Endothelial cell of umbilical vein (primary cell): Measurements from ENCODE around the gene PTPRD. TPM values are rescaled to one million over a fixed set of nuclear protein-coding genes. Genes with fewer than 3 reads are reported as not detected.

ENCODE experiments used
- BruUV-seq: library from RNA; stranded (reverse); fragments of 400-500 nt; replicated peaks from 2 replicates; lab custom pipeline; 2021; lab: Mats Ljungman, UMichigan
- CTCF ChIA-PET: fragments of 300-600, 350-600 bp; sonication (Branson Sonifier 250); formaldehyde crosslinking; loops from one replicate; lab custom pipeline; 2021; ENCODE audit warnings: antibody characterized with exemption, inconsistent platforms; lab: Charles Lee
- POLR2A ChIA-PET: fragments of 300-600, 350-600 bp; sonication (Branson Sonifier 250); formaldehyde crosslinking; loops from one replicate; lab custom pipeline; 2021; ENCODE audit warnings: antibody characterized with exemption, inconsistent platforms; lab: Charles Lee
- DNase-seq: peaks from one replicate; pipeline ENCODE4 v3.0.0-alpha.2; 2011; ENCODE audit warnings: low read depth, low spot score
- FAIRE-seq: peaks from 2 replicates; lab custom pipeline; 2011; peaks lifted over from hg19 to GRCh38; lab: Jason Lieb, UNC
- H2AFZ ChIP-seq: 2 replicates; pipeline ENCODE4 v1.6.0; 2012; ENCODE audit warnings: low read depth, low read length, control low read depth, inconsistent platforms
- H3K27ac ChIP-seq: 2 replicates; pipeline ENCODE4 v1.5.1; 2011; ENCODE audit warnings: low read depth, mild to moderate bottlenecking, control low read depth, low read length, moderate library complexity; ENCODE audit not compliant: insufficient read depth
- H3K27me3 ChIP-seq, 2 experiments: 2 replicates each; pipeline versions ENCODE4 v1.6.0 to v1.6.1; 2011; ENCODE audit warnings: low read length in 2 of 2, mixed read lengths in 1 of 2; ENCODE audit not compliant: control insufficient read depth in 2 of 2, insufficient read depth in 2 of 2
- H3K36me3 ChIP-seq, 2 experiments: 2 replicates in 1 of 2; 3 replicates in 1 of 2; pipeline ENCODE4 v1.5.1; 2011; ENCODE audit warnings: low read length in 2 of 2, mild to moderate bottlenecking in 1 of 2, moderate library complexity in 1 of 2; ENCODE audit not compliant: control insufficient read depth in 2 of 2, insufficient read depth in 2 of 2; ENCODE audit errors: extremely low read depth in 1 of 2
- H3K4me1 ChIP-seq: 3 replicates; pipeline ENCODE4 v1.5.1; 2011; ENCODE audit warnings: mild to moderate bottlenecking, low read length; ENCODE audit not compliant: control insufficient read depth, insufficient read depth; ENCODE audit errors: extremely low read depth
- H3K4me2 ChIP-seq: 2 replicates; pipeline ENCODE4 v1.6.1; 2011; ENCODE audit warnings: low read length, control low read depth, mixed read lengths; ENCODE audit not compliant: insufficient read depth
- H3K4me3 ChIP-seq, 3 experiments: fragments of 200-600 bp in 1 of 3; sonication (generic), shearing (Covaris generic) in 1 of 3; replicated peaks in 1 of 3; 2 replicates each; pipeline ENCODE4 v1.5.1; 2011 to 2016; ENCODE audit warnings: control low read depth in 3 of 3, low read length in 3 of 3, mild to moderate bottlenecking in 2 of 3, inconsistent platforms in 1 of 3, low read depth in 1 of 3, moderate library complexity in 1 of 3; ENCODE audit not compliant: insufficient read depth in 1 of 3
- H3K79me2 ChIP-seq: 2 replicates; pipeline ENCODE4 v1.6.0; 2012; ENCODE audit warnings: low read length, inconsistent platforms; ENCODE audit not compliant: control insufficient read depth, insufficient read depth
- H3K9ac ChIP-seq: replicated peaks from 2 replicates; pipeline ENCODE3; 2011; ENCODE audit warnings: low read length, control low read depth; ENCODE audit not compliant: insufficient read depth; ENCODE audit errors: extremely low read depth
- H3K9me1 ChIP-seq: replicated peaks from 3 replicates; pipeline ENCODE4 v1.6.0; 2011; ENCODE audit warnings: mild to moderate bottlenecking, low read length; ENCODE audit not compliant: control insufficient read depth, insufficient read depth; ENCODE audit errors: extremely low read depth
- H3K9me3 ChIP-seq: replicated peaks from 2 replicates; pipeline ENCODE4 v1.5.1; 2012; ENCODE audit warnings: low read length, inconsistent platforms; ENCODE audit not compliant: control insufficient read depth, insufficient read depth
- H4K20me1 ChIP-seq: replicated peaks from 2 replicates; pipeline ENCODE3; 2011; ENCODE audit warnings: mild to moderate bottlenecking, low read length; ENCODE audit not compliant: control insufficient read depth, insufficient read depth; ENCODE audit errors: extremely low read depth
- CTCF ChIP-seq, 2 donors: IDR thresholded peaks; 1 replicate in 1 of 2; 2 replicates in 1 of 2; pipeline ENCODE4 v1.5.1; 2011; ENCODE audit warnings: low read length in 2 of 2, mild to moderate bottlenecking in 2 of 2, moderate library complexity in 2 of 2, control low read depth in 1 of 2, inconsistent platforms in 1 of 2, low read depth in 1 of 2; ENCODE audit not compliant: insufficient read depth in 1 of 2; ENCODE audit errors: extremely low read depth in 1 of 2
- EZH2 ChIP-seq: IDR thresholded peaks from 2 replicates; pipeline ENCODE4 v1.6.1; 2012; ENCODE audit warnings: borderline replicate concordance, low read depth, mild to moderate bottlenecking, moderate library complexity, low read length, inconsistent platforms; ENCODE audit not compliant: severe bottlenecking
- FOS ChIP-seq: IDR thresholded peaks from 2 replicates; pipeline ENCODE4 v1.6.1; 2011; ENCODE audit warnings: mild to moderate bottlenecking, low read length, moderate library complexity, borderline replicate concordance; ENCODE audit not compliant: insufficient read depth
- GATA2 ChIP-seq: IDR thresholded peaks from 2 replicates; pipeline ENCODE4 v1.7.0; 2011; ENCODE audit warnings: low read depth, mild to moderate bottlenecking, moderate library complexity, mixed read lengths, low read length; ENCODE audit not compliant: insufficient read length, insufficient read depth
- JUN ChIP-seq: IDR thresholded peaks from 2 replicates; pipeline ENCODE4 v1.6.1; 2011; ENCODE audit warnings: borderline replicate concordance, low read depth; ENCODE audit not compliant: insufficient read length, insufficient read depth
- MAX ChIP-seq: IDR thresholded peaks from 2 replicates; pipeline ENCODE4 v1.6.1; 2011; ENCODE audit not compliant: insufficient read depth, insufficient read length
- MYC ChIP-seq: IDR thresholded peaks from one replicate; pipeline ENCODE4 v1.6.1; 2011; ENCODE audit warnings: mild to moderate bottlenecking, low read depth, low read length
- POLR2A ChIP-seq: IDR thresholded peaks from 2 replicates; pipeline ENCODE4 v1.6.1; 2012; ENCODE audit warnings: low read depth, mild to moderate bottlenecking, control low read depth, low read length
- POLR2AphosphoS5 ChIP-seq: IDR thresholded peaks from 2 replicates; pipeline ENCODE4 v1.6.1; 2012; ENCODE audit warnings: low read depth, mild to moderate bottlenecking, control low read depth, low read length, moderate library complexity; ENCODE audit not compliant: insufficient read depth
- dilution Hi-C: fragments of 300-500 bp; cut with MboI; formaldehyde crosslinking; loops from one replicate; pipeline ENCODE4 v1.15.0; 2019; ENCODE audit warnings: low sequenced_read_pairs; ENCODE audit not compliant: extremely low pct_ligation_motif_present
- intact Hi-C: fragments of 100-400 bp; cut with micrococcal nuclease; formaldehyde crosslinking; loops from one replicate; pipeline ENCODE4 v1.10.0; 2022
- polyA plus RNA-seq, 4 experiments: library from polyadenylated mRNA; depleted of rRNA in 3 of 4; stranded (reverse) in 3 of 4; unstranded in 1 of 4; fragments of >200 nt; gene quantifications; 2 replicates each; pipeline versions ENCODE4 v1.2.1 to v1.2.3, GENCODE V29; 2011 to 2012; ENCODE audit warnings: missing spikeins in 1 of 4
- total RNA-seq: library from RNA; stranded (reverse); gene quantifications from 2 replicates; pipeline ENCODE4 v1.2.3, GENCODE V29; 2021

Gene PTPRD
- total and polyA plus RNA-seq, 2 donors (not counting 3 experiments of a cell fraction or from before 2014, with no cell fraction given), result 5.5 to 5.7 TPM

DNA sequence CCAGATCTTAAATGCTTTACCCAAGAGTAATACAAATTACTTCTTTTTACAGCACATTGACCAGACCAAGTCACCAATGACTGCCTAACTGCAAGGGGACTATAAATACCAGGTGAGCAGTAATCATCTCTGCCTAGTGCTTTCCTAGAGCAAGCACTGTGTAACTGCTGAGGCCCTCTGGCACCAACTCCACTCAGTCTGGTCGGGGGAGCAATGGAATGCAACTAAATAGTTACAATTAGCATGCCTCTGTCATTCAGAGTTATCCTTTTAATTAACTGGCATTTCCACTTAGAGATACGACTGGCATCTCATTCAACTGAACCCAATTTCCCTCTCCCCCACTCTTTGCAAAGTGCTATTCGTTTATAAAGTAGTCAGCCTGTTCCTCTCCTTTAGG lies 1504.2 kb downstream of the PTPRD start:
- intact Hi-C loops (no loop called here), dilution Hi-C loops (no loop called here)
- TF ChIP-seq GATA2 (no peak), EZH2 (no peak), MAX (no peak), FOS (no peak), JUN (no peak), CTCF (IDR thresholded peaks at IDR 0.05; ENCODE audit: extremely low read depth in 1 of 2, insufficient read depth in 1 of 2, low read depth in 1 of 2, low read length in 2 of 2) (no peak), MYC (no peak), POLR2AphosphoS5 (no peak), POLR2A (no peak)
- Histone ChIP-seq H3K9ac (no peak overlapping the region), H3K36me3 (no peaks in the 10 kb centered on the region), H3K4me1 (no peaks in the 10 kb centered on the region), H3K9me3 (no peaks in the 10 kb centered on the region), H4K20me1 (no peaks in the 10 kb centered on the region), H3K27me3 (no peaks in the 10 kb centered on the region), H3K27ac (no peak overlapping the region), H3K4me2 (no peak overlapping the region), H3K79me2 (no peaks in the 10 kb centered on the region), H2AFZ (no peak overlapping the region), H3K9me1 (no peaks in the 10 kb centered on the region), H3K4me3 (no peak overlapping the region)
- ChIA-PET CTCF (no interaction called here), POLR2A (no interaction called here)
- no TSS peak for BruUV-seq
- no peak for DNase-seq
- FAIRE-seq, result no peak
